AG09319 (cell line): ENCODE measurements around the gene CUL4A.
A peak's percentile ranks its signal among the peaks of the same experiment; 100 is the strongest.

ENCODE experiments used
- DNase-seq: peaks from one replicate; pipeline ENCODE4 v3.0.0-alpha.2; 2010; ENCODE audit warnings: low read depth; ENCODE audit errors: extremely low read depth
- TF ChIP-seq, protein P1 (sequence below): IDR thresholded peaks from 2 replicates; pipeline ENCODE4 v1.5.1; 2011; ENCODE audit warnings: low read depth, mild to moderate bottlenecking, inconsistent platforms, low read length, moderate library complexity

CUL4A gene

DNA sequence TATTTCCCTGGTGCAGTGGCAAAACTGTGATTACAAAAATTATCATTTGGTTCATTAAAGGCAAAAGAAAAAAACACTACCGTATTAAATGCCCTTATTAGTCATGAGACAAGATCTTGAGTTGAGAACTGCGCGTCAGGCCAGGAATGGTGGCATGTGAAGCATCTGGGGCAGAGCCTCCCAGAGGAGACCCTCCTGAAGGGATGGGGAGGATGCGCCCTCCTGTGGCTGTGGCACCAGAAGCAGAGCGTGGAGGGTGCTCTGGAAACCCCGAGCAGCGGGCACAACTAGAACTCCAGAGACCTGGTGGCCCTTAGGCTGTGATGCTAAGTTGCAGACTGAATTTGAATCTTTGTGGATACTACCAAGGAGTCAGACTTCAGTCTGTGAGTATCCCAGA lies 11.5 kb downstream of the CUL4A start:
- TF ChIP-seq, protein P1, sequence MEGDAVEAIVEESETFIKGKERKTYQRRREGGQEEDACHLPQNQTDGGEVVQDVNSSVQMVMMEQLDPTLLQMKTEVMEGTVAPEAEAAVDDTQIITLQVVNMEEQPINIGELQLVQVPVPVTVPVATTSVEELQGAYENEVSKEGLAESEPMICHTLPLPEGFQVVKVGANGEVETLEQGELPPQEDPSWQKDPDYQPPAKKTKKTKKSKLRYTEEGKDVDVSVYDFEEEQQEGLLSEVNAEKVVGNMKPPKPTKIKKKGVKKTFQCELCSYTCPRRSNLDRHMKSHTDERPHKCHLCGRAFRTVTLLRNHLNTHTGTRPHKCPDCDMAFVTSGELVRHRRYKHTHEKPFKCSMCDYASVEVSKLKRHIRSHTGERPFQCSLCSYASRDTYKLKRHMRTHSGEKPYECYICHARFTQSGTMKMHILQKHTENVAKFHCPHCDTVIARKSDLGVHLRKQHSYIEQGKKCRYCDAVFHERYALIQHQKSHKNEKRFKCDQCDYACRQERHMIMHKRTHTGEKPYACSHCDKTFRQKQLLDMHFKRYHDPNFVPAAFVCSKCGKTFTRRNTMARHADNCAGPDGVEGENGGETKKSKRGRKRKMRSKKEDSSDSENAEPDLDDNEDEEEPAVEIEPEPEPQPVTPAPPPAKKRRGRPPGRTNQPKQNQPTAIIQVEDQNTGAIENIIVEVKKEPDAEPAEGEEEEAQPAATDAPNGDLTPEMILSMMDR: peak; percentile 25
- DNase-seq: no peak

DNA sequence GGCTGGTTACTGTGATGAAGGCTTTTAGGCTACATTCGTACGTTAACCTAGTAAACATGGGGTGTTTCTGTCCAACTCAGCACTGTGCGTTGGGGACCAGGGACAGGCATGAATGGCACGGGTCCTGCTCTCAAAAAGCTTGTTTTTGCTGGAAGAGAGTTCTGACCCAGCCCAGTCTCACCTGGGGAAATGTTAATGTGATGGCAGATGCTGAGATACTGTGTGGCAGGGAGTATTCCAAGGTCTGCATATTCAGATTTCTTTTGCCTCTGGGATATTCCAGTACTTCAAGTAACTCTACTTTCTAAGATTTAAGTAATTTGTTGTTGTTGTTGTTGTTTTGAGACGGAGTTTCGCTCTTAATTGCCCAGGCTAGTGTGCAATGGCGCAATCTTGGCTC lies 13.7 kb downstream of the CUL4A start:
- TF ChIP-seq, protein P1: no peak

GRCh38 chr13:113224486-113224885 lies 15.1 kb downstream of the CUL4A start:
- no peak for DNase-seq
- TF ChIP-seq, protein P1: no peak

More for the DNA sequence above, 13.7 kb downstream of the CUL4A start:
- no peak for DNase-seq

GRCh38 chr13:113225515-113225914 lies 16.1 kb downstream of the CUL4A start:
- TF ChIP-seq, protein P1: no peak
- no peak for DNase-seq

DNA sequence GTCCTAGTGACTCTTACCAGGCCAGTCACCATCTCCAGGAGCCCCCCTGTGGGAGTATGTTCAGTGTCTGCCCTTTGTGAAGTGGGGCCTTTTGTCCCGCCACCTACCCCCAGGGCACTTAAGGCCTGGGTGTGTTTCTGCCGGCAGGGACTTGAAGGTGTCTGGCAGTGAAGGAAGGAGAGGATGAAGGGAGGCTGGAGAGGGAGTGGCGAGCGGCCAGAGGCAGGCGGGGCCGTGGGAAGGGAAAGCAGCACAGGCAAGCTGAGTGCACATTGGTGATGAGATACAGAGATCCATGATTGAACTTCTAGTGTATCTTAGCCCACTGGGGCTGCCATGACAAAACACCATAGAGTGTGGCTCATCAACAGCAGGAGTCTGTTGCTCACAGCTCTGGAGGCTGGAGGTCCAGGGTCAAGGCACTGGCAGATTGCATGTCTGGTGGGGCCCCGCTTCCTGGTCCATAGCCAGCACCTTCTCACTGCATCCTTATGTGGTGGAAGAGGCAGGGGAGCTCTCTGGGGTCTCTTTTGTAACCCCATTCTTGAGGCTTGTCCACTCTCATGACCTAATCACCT lies 17.5 kb downstream of the CUL4A start:
- TF ChIP-seq, protein P1: no peak
- no peak for DNase-seq

DNA sequence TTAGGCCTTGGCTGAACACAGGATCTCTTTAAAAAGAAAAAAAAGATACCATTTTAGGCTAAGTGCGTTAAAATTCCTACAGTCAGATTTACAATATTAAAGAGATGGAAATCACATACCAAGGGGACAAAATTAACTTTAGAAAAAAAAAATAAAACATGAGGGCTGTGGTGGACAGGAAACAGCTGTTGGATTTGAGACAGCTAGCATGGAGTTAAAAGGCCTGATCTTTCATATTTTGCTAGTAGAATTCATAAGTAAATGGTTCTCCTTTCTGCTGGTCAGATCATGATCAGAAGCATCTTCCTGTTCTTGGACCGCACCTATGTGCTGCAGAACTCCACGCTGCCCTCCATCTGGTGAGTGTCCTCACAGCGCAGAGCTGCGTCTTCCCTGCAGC lies 19.7 kb downstream of the CUL4A start:
- TF ChIP-seq, protein P1: no peak

GRCh38 chr13:113229791-113230190 lies 20.4 kb downstream of the CUL4A start:
- DNase-seq: no peak

More for the DNA sequence above, 19.7 kb downstream of the CUL4A start:
- DNase-seq: no peak

More at GRCh38 chr13:113229791-113230190, 20.4 kb downstream of the CUL4A start:
- TF ChIP-seq, protein P1: no peak
